LNCaP clone FGC (cell line): ENCODE data around the gene CACNA1E.

Experiments
- DNase-seq: peaks from one replicate; pipeline ENCODE4 v3.0.0-alpha.2; 2011; ENCODE audit warnings: low read depth
- H3K4me3 ChIP-seq: 2 replicates; pipeline ENCODE4 v1.5.1; 2011; ENCODE audit warnings: mild to moderate bottlenecking, low read depth, low read length, control low read depth
- CTCF ChIP-seq: IDR thresholded peaks from 2 replicates; pipeline ENCODE4 v1.5.1; 2012; ENCODE audit warnings: mild to moderate bottlenecking; ENCODE audit not compliant: control insufficient read depth, insufficient read depth; ENCODE audit errors: extremely low read depth

The CACNA1E gene

GRCh38 chr1:181685211-181685610 is 201.9 kb downstream of the CACNA1E start:
- TF ChIP-seq CTCF: no peak

GRCh38 chr1:181701891-181702290 is 218.6 kb downstream of the CACNA1E start:
- DNase-seq: no peak
- no peak overlapping the region for H3K4me3 ChIP-seq
- no peak for TF ChIP-seq CTCF

More at GRCh38 chr1:181685211-181685610, 201.9 kb downstream of the CACNA1E start:
- no peak overlapping the region for H3K4me3 ChIP-seq
- no peak for DNase-seq

GRCh38 chr1:181704546-181704945 is 221.2 kb downstream of the CACNA1E start:
- no peak for TF ChIP-seq CTCF
- H3K4me3 ChIP-seq: no peak overlapping the region
- no peak for DNase-seq

GRCh38 chr1:181711820-181712219 is 228.5 kb downstream of the CACNA1E start:
- no peak for TF ChIP-seq CTCF

GRCh38 chr1:181712711-181713110 is 229.4 kb downstream of the CACNA1E start:
- no peak for TF ChIP-seq CTCF
- no peak overlapping the region for H3K4me3 ChIP-seq
- DNase-seq: no peak

More at GRCh38 chr1:181711820-181712219, 228.5 kb downstream of the CACNA1E start:
- no peak for DNase-seq
- no peak overlapping the region for H3K4me3 ChIP-seq

GRCh38 chr1:181714428-181714827 is 231.1 kb downstream of the CACNA1E start:
- TF ChIP-seq CTCF: no peak
- H3K4me3 ChIP-seq: no peak overlapping the region
- DNase-seq: no peak

- H3K4me3 ChIP-seq: no peak overlapping the region
- no peak for DNase-seq
- TF ChIP-seq CTCF: no peak
These were observed 234.7 kb downstream of the CACNA1E start for GRCh38 chr1:181718034-181718433.
